ENCODE data around the gene TWIST1. TPM values are rescaled to one million over a fixed set of nuclear protein-coding genes. Genes with fewer than 3 reads are reported as not detected.

The TWIST1 gene
- total and polyA plus RNA-seq, 2 donors from 2014 or later, result 1.3 to 1.7 TPM

DNA sequence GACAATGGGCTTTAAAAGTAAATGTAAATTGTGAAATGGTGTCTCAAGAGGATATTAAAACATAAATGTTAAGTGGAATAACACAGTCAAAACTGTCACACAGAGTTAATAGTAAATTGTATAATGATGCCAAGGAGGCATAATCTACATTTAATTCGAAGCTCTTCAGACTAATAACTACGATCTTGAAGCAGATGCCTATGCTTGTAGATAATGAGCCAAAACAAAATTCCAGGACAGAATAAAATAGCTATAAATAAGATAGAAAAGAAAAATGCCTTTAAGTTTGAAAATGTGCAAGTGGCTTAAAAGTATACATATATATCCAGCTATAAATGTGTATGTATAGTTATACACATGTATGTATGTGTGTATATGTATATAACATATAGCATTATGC is 17.5 kb downstream of the TWIST1 start:
- Histone ChIP-seq H3K36me3 (ENCODE audit: control insufficient read depth in 2 of 3, insufficient read depth in 3 of 3, low read length in 3 of 3) (no peaks in the 10 kb centered on the region), H3K27me3 (ENCODE audit: control insufficient read depth, insufficient read depth, low read length) (peaks cover 10% of the 10 kb centered on the region)
- no peak for FAIRE-seq

DNA sequence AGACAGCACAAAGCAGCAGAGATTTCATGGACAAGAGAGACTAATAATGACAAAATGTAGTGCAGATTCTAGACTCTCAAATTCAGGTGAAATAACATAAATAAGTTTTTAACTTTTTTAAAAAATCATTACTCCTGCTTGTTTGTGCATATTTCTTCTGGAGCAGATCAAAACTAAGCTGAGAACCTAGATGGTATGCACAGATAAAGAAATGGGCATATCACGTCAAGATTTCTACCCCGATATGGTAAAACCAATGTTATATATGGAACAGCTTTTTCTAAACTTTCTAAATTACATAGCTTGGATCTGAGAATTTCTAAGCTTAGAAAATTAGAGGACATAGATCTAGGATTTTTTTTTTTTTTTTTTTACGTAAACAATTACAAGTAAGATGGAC is 18.2 kb downstream of the TWIST1 start:
- Histone ChIP-seq H3K4me3 (ENCODE audit: low read length in 3 of 3) (no peak overlapping the region), H3K4me1 (ENCODE audit: control insufficient read depth in 2 of 3, insufficient read depth in 2 of 3, low read depth in 1 of 3, low read length in 3 of 3) (no peaks in the 10 kb centered on the region), H3K27me3 (ENCODE audit: control insufficient read depth, insufficient read depth, low read length) (peaks cover 5% of the 10 kb centered on the region), H3K27ac (ENCODE audit: low read depth in 2 of 2, low read length in 2 of 2) (no peak overlapping the region), H3K9me3 (ENCODE audit: control insufficient read depth in 2 of 3, insufficient read depth in 1 of 3, low read length in 3 of 3) (no peaks in the 10 kb centered on the region), H3K36me3 (ENCODE audit: control insufficient read depth in 2 of 3, insufficient read depth in 3 of 3, low read length in 3 of 3) (no peaks in the 10 kb centered on the region), H3K9ac (ENCODE audit: low read length in 3 of 3) (no peak overlapping the region)
- TF ChIP-seq, protein P1, sequence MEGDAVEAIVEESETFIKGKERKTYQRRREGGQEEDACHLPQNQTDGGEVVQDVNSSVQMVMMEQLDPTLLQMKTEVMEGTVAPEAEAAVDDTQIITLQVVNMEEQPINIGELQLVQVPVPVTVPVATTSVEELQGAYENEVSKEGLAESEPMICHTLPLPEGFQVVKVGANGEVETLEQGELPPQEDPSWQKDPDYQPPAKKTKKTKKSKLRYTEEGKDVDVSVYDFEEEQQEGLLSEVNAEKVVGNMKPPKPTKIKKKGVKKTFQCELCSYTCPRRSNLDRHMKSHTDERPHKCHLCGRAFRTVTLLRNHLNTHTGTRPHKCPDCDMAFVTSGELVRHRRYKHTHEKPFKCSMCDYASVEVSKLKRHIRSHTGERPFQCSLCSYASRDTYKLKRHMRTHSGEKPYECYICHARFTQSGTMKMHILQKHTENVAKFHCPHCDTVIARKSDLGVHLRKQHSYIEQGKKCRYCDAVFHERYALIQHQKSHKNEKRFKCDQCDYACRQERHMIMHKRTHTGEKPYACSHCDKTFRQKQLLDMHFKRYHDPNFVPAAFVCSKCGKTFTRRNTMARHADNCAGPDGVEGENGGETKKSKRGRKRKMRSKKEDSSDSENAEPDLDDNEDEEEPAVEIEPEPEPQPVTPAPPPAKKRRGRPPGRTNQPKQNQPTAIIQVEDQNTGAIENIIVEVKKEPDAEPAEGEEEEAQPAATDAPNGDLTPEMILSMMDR (IDR thresholded peaks at IDR 0.05; ENCODE audit: borderline replicate concordance, extremely low read depth, insufficient read depth), result no peak
- no peak for DNase-seq
- intact Hi-C loops (cut with DNase I), result no loop called here
- no peak for FAIRE-seq

More for the DNA sequence above, 17.5 kb downstream of the TWIST1 start:
- intact Hi-C loops (cut with DNase I), result no loop called here
- H3K9ac ChIP-seq (ENCODE audit: low read length in 3 of 3), result no peak overlapping the region
- no peaks in the 10 kb centered on the region for H3K4me1 ChIP-seq (ENCODE audit: control insufficient read depth in 2 of 3, insufficient read depth in 2 of 3, low read depth in 1 of 3, low read length in 3 of 3)
- no peak overlapping the region for H3K27ac ChIP-seq (ENCODE audit: low read depth in 2 of 2, low read length in 2 of 2)
- no peak for DNase-seq
- TF ChIP-seq, protein P1 (IDR thresholded peaks at IDR 0.05; ENCODE audit: borderline replicate concordance, extremely low read depth, insufficient read depth), result no peak
- no peaks in the 10 kb centered on the region for H3K9me3 ChIP-seq (ENCODE audit: control insufficient read depth in 2 of 3, insufficient read depth in 1 of 3, low read length in 3 of 3)
- no peak overlapping the region for H3K4me3 ChIP-seq (ENCODE audit: low read length in 3 of 3)

DNA sequence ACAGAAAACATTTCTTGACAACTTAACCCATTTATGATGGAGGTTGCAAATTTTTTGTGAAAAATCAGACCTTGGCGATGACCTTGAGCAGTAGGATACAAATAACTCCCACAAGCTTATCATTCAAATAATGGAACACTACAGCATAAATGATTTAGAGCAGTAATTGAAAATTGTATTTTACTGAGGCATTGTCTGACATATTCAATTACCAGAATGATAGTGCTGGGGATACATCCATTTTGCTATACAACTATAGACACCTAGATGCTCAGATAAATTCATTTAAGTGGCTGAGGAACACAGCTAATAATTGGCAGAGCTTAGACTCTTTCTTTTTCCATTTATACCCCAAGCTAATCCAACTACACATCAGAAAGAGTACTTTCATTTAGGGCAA is 18.9 kb downstream of the TWIST1 start:
- Histone ChIP-seq H3K4me3 (ENCODE audit: low read length in 3 of 3) (no peak overlapping the region), H3K9ac (ENCODE audit: low read length in 3 of 3) (no peak overlapping the region), H3K4me1 (ENCODE audit: control insufficient read depth in 2 of 3, insufficient read depth in 2 of 3, low read depth in 1 of 3, low read length in 3 of 3) (no peaks in the 10 kb centered on the region), H3K27ac (ENCODE audit: low read depth in 2 of 2, low read length in 2 of 2) (no peak overlapping the region), H3K27me3 (ENCODE audit: control insufficient read depth, insufficient read depth, low read length) (peaks cover 5% of the 10 kb centered on the region), H3K36me3 (ENCODE audit: control insufficient read depth in 2 of 3, insufficient read depth in 3 of 3, low read length in 3 of 3) (no peaks in the 10 kb centered on the region), H3K9me3 (ENCODE audit: control insufficient read depth in 2 of 3, insufficient read depth in 1 of 3, low read length in 3 of 3) (no peaks in the 10 kb centered on the region)
- TF ChIP-seq, protein P1 (IDR thresholded peaks at IDR 0.05; ENCODE audit: borderline replicate concordance, extremely low read depth, insufficient read depth), result no peak
- intact Hi-C loops (cut with DNase I), result no loop called here
- no peak for DNase-seq
- no peak for FAIRE-seq
